Activated CD8-positive, alpha-beta memory T cell treated with anti-CD3 and anti-CD28 coated beads, Interleukin-2, amount 10 ng/mL, durations not matched to agents 7 days and 5 days (primary cell): ENCODE data around the gene UBL4A. TPM values are rescaled to one million over a fixed set of nuclear protein-coding genes. Genes with fewer than 3 reads are reported as not detected.

Experiments used
- ATAC-seq: fragments of 150-1000 bp; cut with Tn5 transposase; one replicate; pipeline ENCODE4 v1.10.0; 2021; ENCODE audit warnings: moderate library complexity
- CTCF ChIA-PET: fragments of 350-600 bp; sonication (Branson Sonifier 250); formaldehyde crosslinking; loops from one replicate; lab custom pipeline; 2021; ENCODE audit warnings: antibody characterized with exemption; lab: Charles Lee
- DNase-seq: peaks from one replicate; pipeline ENCODE4 v3.0.0-alpha.2; 2020
- H3K27ac Mint-ChIP-seq: one replicate; pipeline ENCODE4 v1.8.0; 2021; ENCODE audit warnings: mild to moderate bottlenecking, mixed read lengths
- H3K27me3 Mint-ChIP-seq: one replicate; pipeline ENCODE4 v1.8.0; 2021; ENCODE audit warnings: mixed read lengths
- H3K36me3 Mint-ChIP-seq: one replicate; pipeline ENCODE4 v1.8.0; 2021; ENCODE audit warnings: mild to moderate bottlenecking, mixed read lengths
- H3K4me1 Mint-ChIP-seq: one replicate; pipeline ENCODE4 v1.8.0; 2021; ENCODE audit warnings: mixed read lengths
- H3K4me3 Mint-ChIP-seq: one replicate; pipeline ENCODE4 v1.8.0; 2021; ENCODE audit warnings: mild to moderate bottlenecking, moderate library complexity, mixed read lengths
- H3K9me3 Mint-ChIP-seq: one replicate; pipeline ENCODE4 v1.8.0; 2022; ENCODE audit warnings: low read depth, mixed read lengths
- total RNA-seq, 2 experiments: library from RNA; stranded (reverse); gene quantifications; one replicate each; pipeline ENCODE4 v1.2.3, GENCODE V29; 2021

Gene UBL4A
- total RNA-seq = 10 to 100 TPM; 48.1 to 53.2 TPM

- Mint-ChIP-seq H3K4me3 (peak within 1 kb of the TSS; percentile 63), H3K36me3 (peaks cover 2% of the 10 kb centered on the region), H3K27ac (peak within 1 kb of the TSS; percentile 76), H3K9me3 (no peaks in the 10 kb centered on the region), H3K27me3 (no peaks in the 10 kb centered on the region), H3K4me1 (peaks cover 41% of the 10 kb centered on the region)
- CTCF ChIA-PET = interaction anchor here (1.0 to 1.6 kb wide), 3 partner anchors 46 to 113 kb away, joined by 3 read pairs; no protein-coding TSS in a partner anchor
- DNase-seq = peak; percentile 62
- peak; percentile 27 for ATAC-seq
These were observed at the start of gene UBL4A for GRCh38 chrX:154486396-154487207. UBL4A (minus strand) TSS chrX:154486615; CDS start chrX:154486584, 31 bp downstream.

- H3K9me3 Mint-ChIP-seq = no peaks in the 10 kb centered on the region
- no peak overlapping the region for H3K27ac Mint-ChIP-seq
- CTCF ChIA-PET = interaction anchor here (0.9 to 2.4 kb wide), 2 partner anchors 9 to 162 kb away, joined by 3 to 10 read pairs; no protein-coding TSS in a partner anchor
- peaks cover 14% of the 10 kb centered on the region for H3K36me3 Mint-ChIP-seq
- no peaks in the 10 kb centered on the region for H3K27me3 Mint-ChIP-seq
- no peak for DNase-seq
- ATAC-seq = no peak
- peaks cover 23% of the 10 kb centered on the region for H3K4me1 Mint-ChIP-seq
- H3K4me3 Mint-ChIP-seq = no peak overlapping the region
These were observed 49.5 kb upstream of the UBL4A start for GRCh38 chrX:154535892-154536291.

GRCh38 chrX:154534526-154535322 is 48.3 kb upstream of the UBL4A start:
- no peaks in the 10 kb centered on the region for H3K27me3 Mint-ChIP-seq

GRCh38 chrX:154532690-154533089 is 46.3 kb upstream of the UBL4A start:
- ATAC-seq (no peak), DNase-seq (no peak)
- no peaks in the 10 kb centered on the region for H3K9me3 Mint-ChIP-seq
- H3K4me3 Mint-ChIP-seq = no peak overlapping the region
- H3K36me3 Mint-ChIP-seq = peaks cover 9% of the 10 kb centered on the region
- CTCF ChIA-PET = interaction anchor here (1.0 to 1.9 kb wide), 4 partner anchors 43 to 159 kb away, joined by 3 to 9 read pairs (median 6); partner anchors contain the start of genes FLNA, RPL10 and UBL4A
- H3K4me1 Mint-ChIP-seq = peaks cover 8% of the 10 kb centered on the region
- no peaks in the 10 kb centered on the region for H3K27me3 Mint-ChIP-seq
- no peak overlapping the region for H3K27ac Mint-ChIP-seq

More at GRCh38 chrX:154534526-154535322, 48.3 kb upstream of the UBL4A start:
- CTCF ChIA-PET = interaction anchor here (0.9 to 1.9 kb wide), 3 partner anchors 123 to 161 kb away, joined by 3 to 7 read pairs (median 3); partner anchors contain the start of gene FLNA
- DNase-seq (peak; percentile 90), ATAC-seq (peak; percentile 95)
- Mint-ChIP-seq H3K36me3 (peaks cover 9% of the 10 kb centered on the region), H3K9me3 (no peaks in the 10 kb centered on the region), H3K4me3 (no peak overlapping the region), H3K4me1 (peaks cover 19% of the 10 kb centered on the region), H3K27ac (peak overlapping the region; percentile 59)

GRCh38 chrX:154531626-154532025 is 45.2 kb upstream of the UBL4A start:
- no peak for ATAC-seq
- Mint-ChIP-seq H3K9me3 (no peaks in the 10 kb centered on the region), H3K27me3 (no peaks in the 10 kb centered on the region), H3K4me3 (no peak overlapping the region), H3K4me1 (peaks cover 14% of the 10 kb centered on the region), H3K27ac (no peak overlapping the region), H3K36me3 (peaks cover 9% of the 10 kb centered on the region)
- DNase-seq = no peak
- CTCF ChIA-PET = interaction anchor here (1.1 to 1.9 kb wide), 2 partner anchors 46 to 132 kb away, joined by 3 to 9 read pairs; partner anchors contain the start of genes RPL10 and UBL4A

- Mint-ChIP-seq H3K4me3 (no peak overlapping the region), H3K27me3 (no peaks in the 10 kb centered on the region), H3K36me3 (peaks cover 9% of the 10 kb centered on the region), H3K4me1 (peaks cover 25% of the 10 kb centered on the region), H3K27ac (no peak overlapping the region), H3K9me3 (no peaks in the 10 kb centered on the region)
- no peak for ATAC-seq
- no peak for DNase-seq
- CTCF ChIA-PET = interaction anchor here (1.4 kb wide), 1 partner anchor 132 kb away, joined by 4 read pairs; the partner anchor contains the start of gene RPL10
These were observed 43.9 kb upstream of the UBL4A start for GRCh38 chrX:154530286-154530685.

GRCh38 chrX:154529206-154529612 is 42.8 kb upstream of the UBL4A start:
- H3K9me3 Mint-ChIP-seq = no peaks in the 10 kb centered on the region
- peaks cover 8% of the 10 kb centered on the region for H3K36me3 Mint-ChIP-seq
- ATAC-seq (no peak), DNase-seq (no peak)
- no peak overlapping the region for H3K4me3 Mint-ChIP-seq
- H3K4me1 Mint-ChIP-seq = peaks cover 21% of the 10 kb centered on the region
- H3K27ac Mint-ChIP-seq = no peak overlapping the region
- H3K27me3 Mint-ChIP-seq = no peaks in the 10 kb centered on the region
- CTCF ChIA-PET = interaction anchor here (0.6 to 3.2 kb wide), 4 partner anchors 12 to 156 kb away, joined by 3 to 16 read pairs (median 6); partner anchors contain the start of genes FAM3A, FLNA and RPL10

- H3K4me1 Mint-ChIP-seq = peaks cover 19% of the 10 kb centered on the region
- H3K36me3 Mint-ChIP-seq = no peaks in the 10 kb centered on the region
- DNase-seq (peak; percentile 78), ATAC-seq (peak; percentile 95)
- no peaks in the 10 kb centered on the region for H3K27me3 Mint-ChIP-seq
- H3K9me3 Mint-ChIP-seq = no peaks in the 10 kb centered on the region
- H3K27ac Mint-ChIP-seq = peak overlapping the region; percentile 66
- CTCF ChIA-PET = interaction anchor here (0.6 to 3.2 kb wide), 15 partner anchors 9 to 154 kb away, joined by 3 to 16 read pairs (median 4); partner anchors contain the start of genes FAM3A and SLC10A3
- H3K4me3 Mint-ChIP-seq = no peak overlapping the region
These were observed 40.7 kb upstream of the UBL4A start for GRCh38 chrX:154526901-154527675.

GRCh38 chrX:154525606-154526490 is 39.4 kb upstream of the UBL4A start:
- no peak for DNase-seq
- ATAC-seq = no peak
- peak overlapping the region; percentile 46 for H3K27ac Mint-ChIP-seq
- no peak overlapping the region for H3K4me3 Mint-ChIP-seq
- peaks cover 19% of the 10 kb centered on the region for H3K4me1 Mint-ChIP-seq
- no peaks in the 10 kb centered on the region for H3K9me3 Mint-ChIP-seq
- H3K27me3 Mint-ChIP-seq = no peaks in the 10 kb centered on the region
- CTCF ChIA-PET = interaction anchor here (1.0 to 2.6 kb wide), 4 partner anchors 11 to 152 kb away, joined by 3 to 10 read pairs (median 4); no protein-coding TSS in a partner anchor
- no peaks in the 10 kb centered on the region for H3K36me3 Mint-ChIP-seq

GRCh38 chrX:154519389-154519788 is 33.0 kb upstream of the UBL4A start:
- no peaks in the 10 kb centered on the region for H3K36me3 Mint-ChIP-seq
- DNase-seq (no peak), ATAC-seq (no peak)
- no peak overlapping the region for H3K4me3 Mint-ChIP-seq
- no peak overlapping the region for H3K27ac Mint-ChIP-seq
- H3K27me3 Mint-ChIP-seq = no peaks in the 10 kb centered on the region
- CTCF ChIA-PET = interaction anchor here (0.7 to 0.9 kb wide), 2 partner anchors 8 to 613 kb away, joined by 3 read pairs; no protein-coding TSS in a partner anchor
- H3K4me1 Mint-ChIP-seq = peaks cover 12% of the 10 kb centered on the region
- no peaks in the 10 kb centered on the region for H3K9me3 Mint-ChIP-seq

- H3K27ac Mint-ChIP-seq = no peak overlapping the region
- ATAC-seq (no peak), DNase-seq (no peak)
- H3K4me1 Mint-ChIP-seq = peaks cover 19% of the 10 kb centered on the region
- H3K27me3 Mint-ChIP-seq = no peaks in the 10 kb centered on the region
- no peaks in the 10 kb centered on the region for H3K9me3 Mint-ChIP-seq
- no peak overlapping the region for H3K4me3 Mint-ChIP-seq
- CTCF ChIA-PET = interaction anchor here (1.1 to 3.6 kb wide), 2 partner anchors 11 to 27 kb away, joined by 3 to 16 read pairs; partner anchors contain the start of gene SLC10A3
- peaks cover 2% of the 10 kb centered on the region for H3K36me3 Mint-ChIP-seq
These were observed 30.8 kb upstream of the UBL4A start for GRCh38 chrX:154517101-154517781.
